Measurements from ENCODE around the gene CSKMT.

Gene CSKMT

GRCh38 chr11:62705880-62706849, 41.1 kb downstream of the CSKMT start:
- H3K9ac ChIP-seq (ENCODE audit: low read length): peak overlapping the region; percentile 77
- H2AFZ ChIP-seq (ENCODE audit: low read length): no peak overlapping the region
- no peaks in the 10 kb centered on the region for H3K79me2 ChIP-seq (ENCODE audit: insufficient read depth, low read length)
- no peaks in the 10 kb centered on the region for H3K9me3 ChIP-seq (ENCODE audit: low read length)
- H3F3A ChIP-seq (ENCODE audit: insufficient read depth, low read length): peaks cover 7% of the 10 kb centered on the region; the same call in 1 of the 2 replicates
- no peaks in the 10 kb centered on the region for H3K9me2 ChIP-seq (ENCODE audit: low read depth, low read length)
- TF ChIP-seq EZH2 (IDR thresholded peaks at IDR 0.05; ENCODE audit: borderline replicate concordance, low read length) (no peak), CTCF (IDR thresholded peaks at IDR 0.05; ENCODE audit: low read length) (no peak)
- H3K27me3 ChIP-seq (ENCODE audit: insufficient read depth, low read length): no peaks in the 10 kb centered on the region
- H4K20me1 ChIP-seq (ENCODE audit: insufficient read depth, low read length): no peaks in the 10 kb centered on the region
- H3K4me2 ChIP-seq (ENCODE audit: low read length): peak overlapping the region; percentile 90
- H3K4me1 ChIP-seq (ENCODE audit: insufficient read depth, low read length, severe bottlenecking): peaks cover 49% of the 10 kb centered on the region
- H3K4me3 ChIP-seq (ENCODE audit: low read depth, low read length, poor library complexity, severe bottlenecking): peak overlapping the region; percentile 71
- peaks cover 45% of the 10 kb centered on the region for H3K36me3 ChIP-seq (ENCODE audit: insufficient read depth, low read length)
- peak overlapping the region; percentile 92 for H3K27ac ChIP-seq (ENCODE audit: low read depth, low read length, poor library complexity, severe bottlenecking)

GRCh38 chr11:62706850-62707247, 41.7 kb downstream of the CSKMT start:
- Histone ChIP-seq H3K36me3 (ENCODE audit: insufficient read depth, low read length) (peaks cover 44% of the 10 kb centered on the region), H3K9me3 (ENCODE audit: low read length) (no peaks in the 10 kb centered on the region), H3K79me2 (ENCODE audit: insufficient read depth, low read length) (no peaks in the 10 kb centered on the region), H3K4me2 (ENCODE audit: low read length) (peak overlapping the region; percentile 90), H3K4me3 (ENCODE audit: low read depth, low read length, poor library complexity, severe bottlenecking) (peak overlapping the region; percentile 71), H2AFZ (ENCODE audit: low read length) (no peak overlapping the region), H3K27me3 (ENCODE audit: insufficient read depth, low read length) (no peaks in the 10 kb centered on the region), H3K9me2 (ENCODE audit: low read depth, low read length) (no peaks in the 10 kb centered on the region), H4K20me1 (ENCODE audit: insufficient read depth, low read length) (no peaks in the 10 kb centered on the region), H3K4me1 (ENCODE audit: insufficient read depth, low read length, severe bottlenecking) (peaks cover 49% of the 10 kb centered on the region), H3K9ac (ENCODE audit: low read length) (peak overlapping the region; percentile 66), H3F3A (ENCODE audit: insufficient read depth, low read length) (peaks cover 7% of the 10 kb centered on the region; the same call in 1 of the 2 replicates), H3K27ac (ENCODE audit: low read depth, low read length, poor library complexity, severe bottlenecking) (peak overlapping the region; percentile 92)
- TF ChIP-seq EZH2 (IDR thresholded peaks at IDR 0.05; ENCODE audit: borderline replicate concordance, low read length) (no peak), CTCF (IDR thresholded peaks at IDR 0.05; ENCODE audit: low read length) (no peak)

GRCh38 chr11:62707277-62707861, 42.3 kb downstream of the CSKMT start, which contains the start of the genes BSCL2 and GNG3:
TSS of gene BSCL2 (minus strand) at chr11:62707424. CDS start at chr11:62707195, 229 bp downstream.
TSS of gene GNG3 (plus strand) at chr11:62707676. CDS start at chr11:62708296, 620 bp downstream.
- H3F3A ChIP-seq (ENCODE audit: insufficient read depth, low read length): peaks cover 7% of the 10 kb centered on the region; the same call in 1 of the 2 replicates
- H3K4me1 ChIP-seq (ENCODE audit: insufficient read depth, low read length, severe bottlenecking): peaks cover 49% of the 10 kb centered on the region
- peak within 1 kb of the TSS; percentile 79 for H3K9ac ChIP-seq (ENCODE audit: low read length)
- no peaks in the 10 kb centered on the region for H3K79me2 ChIP-seq (ENCODE audit: insufficient read depth, low read length)
- H3K27me3 ChIP-seq (ENCODE audit: insufficient read depth, low read length): no peaks in the 10 kb centered on the region
- H3K4me2 ChIP-seq (ENCODE audit: low read length): peak within 1 kb of the TSS; percentile 90
- no peak within 1 kb of the TSS for H2AFZ ChIP-seq (ENCODE audit: low read length)
- H3K4me3 ChIP-seq (ENCODE audit: low read depth, low read length, poor library complexity, severe bottlenecking): peak within 1 kb of the TSS; percentile 71
- peaks cover 43% of the 10 kb centered on the region for H3K36me3 ChIP-seq (ENCODE audit: insufficient read depth, low read length)
- H3K9me3 ChIP-seq (ENCODE audit: low read length): no peaks in the 10 kb centered on the region
- TF ChIP-seq CTCF (IDR thresholded peaks at IDR 0.05; ENCODE audit: low read length): no peak
- TF ChIP-seq EZH2 (IDR thresholded peaks at IDR 0.05; ENCODE audit: borderline replicate concordance, low read length): no peak
- no peaks in the 10 kb centered on the region for H3K9me2 ChIP-seq (ENCODE audit: low read depth, low read length)
- H4K20me1 ChIP-seq (ENCODE audit: insufficient read depth, low read length): no peaks in the 10 kb centered on the region
- peak within 1 kb of the TSS; percentile 92 for H3K27ac ChIP-seq (ENCODE audit: low read depth, low read length, poor library complexity, severe bottlenecking)

All from OCI-LY1 (cell line).